NCI-H1092 (cell line): ENCODE results near the gene SMC6.

Experiments
- DNase-seq: peaks from one replicate; lab custom pipeline; 2025; lab: John Stamatoyannopoulos, UW

SMC6 gene

DNA sequence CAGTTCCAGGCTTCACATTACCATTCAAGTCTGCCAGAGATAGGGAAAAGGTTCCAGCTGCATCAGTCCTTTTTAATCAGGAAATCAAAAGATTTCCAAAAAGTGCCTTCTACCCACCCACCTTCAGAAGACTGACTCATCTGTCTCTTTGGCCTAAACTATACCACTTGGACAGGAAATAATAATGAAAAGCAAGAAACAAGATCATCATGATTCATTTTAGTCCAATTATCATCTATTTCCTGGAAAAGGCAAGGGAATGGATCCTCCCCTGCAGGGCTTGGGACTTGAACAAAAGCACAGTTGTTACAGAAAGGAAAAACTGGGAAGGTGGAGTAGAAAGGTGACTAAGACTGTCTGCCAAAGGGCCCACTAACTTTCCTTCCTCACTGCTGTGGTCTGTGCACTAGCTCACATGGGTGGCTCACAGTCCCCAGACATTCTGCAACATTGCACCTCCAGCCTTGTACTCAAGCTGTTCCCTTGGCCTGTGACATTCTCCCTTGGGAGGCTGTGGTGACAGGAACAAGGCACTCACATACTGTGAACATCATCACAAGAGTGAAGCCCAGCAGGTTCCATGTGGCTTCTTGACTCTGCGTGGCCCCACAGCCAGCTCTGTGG lies 137.8 kb downstream of the SMC6 start:
- DNase-seq, result no peak

DNA sequence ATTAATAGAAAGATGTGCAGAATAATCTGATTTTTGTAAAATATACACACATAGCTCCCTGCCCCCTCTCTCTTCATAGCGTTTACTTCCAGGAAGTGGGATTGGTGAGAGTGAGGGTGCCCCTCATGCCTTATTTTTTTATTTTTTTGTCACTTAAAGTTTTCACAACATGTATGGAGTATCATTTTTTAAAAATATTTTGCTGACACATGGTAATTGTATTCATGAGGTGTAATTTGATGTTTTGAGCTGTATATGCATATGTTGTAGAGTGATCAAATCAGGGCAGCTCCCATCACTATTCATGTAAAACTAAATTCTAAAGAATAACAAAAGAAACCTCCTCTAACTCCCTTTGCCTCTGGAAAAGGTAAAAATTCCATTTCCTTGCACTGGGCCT lies 138.5 kb downstream of the SMC6 start:
- DNase-seq, result no peak

DNA sequence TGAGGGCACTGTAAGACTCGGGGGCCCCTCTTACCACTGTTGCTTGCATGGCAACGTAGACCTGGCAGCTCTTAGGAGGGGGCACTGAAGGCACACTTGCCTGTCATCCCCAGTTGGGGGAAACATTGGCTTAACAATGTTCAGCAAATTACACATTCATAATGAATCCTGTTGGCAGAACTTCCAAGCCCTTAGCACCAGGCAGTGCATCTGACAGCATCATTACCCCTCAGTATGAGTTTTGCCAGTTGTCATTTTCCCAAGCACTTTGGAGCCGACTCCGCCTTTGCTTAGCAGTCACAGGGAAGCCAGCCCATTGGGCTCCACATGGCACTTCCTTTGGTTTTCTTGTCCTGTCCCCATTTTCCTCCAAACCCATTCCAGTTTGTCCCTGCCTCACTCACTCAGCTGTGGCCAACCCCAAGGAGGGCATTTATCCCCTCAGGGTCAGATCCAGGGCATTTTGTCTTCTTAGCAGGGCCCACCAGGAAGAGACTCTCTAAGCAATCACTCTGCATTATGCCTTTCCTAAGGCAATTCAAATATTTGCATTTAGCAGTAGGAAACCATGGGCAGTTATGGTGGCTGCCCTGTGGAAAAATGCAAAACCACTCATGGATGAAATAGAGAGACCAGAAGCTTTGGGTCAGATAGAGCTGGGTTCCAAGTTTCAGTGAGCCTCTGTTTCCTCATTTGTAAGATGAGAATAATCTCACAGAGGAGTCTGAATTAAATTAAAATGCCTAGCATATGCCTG lies 139.3 kb downstream of the SMC6 start:
- no peak for DNase-seq
